ENCODE measurements around the gene PPP1R27. TPM values are rescaled to one million over a fixed set of nuclear protein-coding genes. Genes with fewer than 3 reads are reported as not detected.
A peak's percentile ranks its signal among the peaks of the same experiment; 100 is the strongest.

The PPP1R27 gene
- total RNA-seq, result 35.0 TPM

- Histone ChIP-seq H3K4me3 (ENCODE audit: low read length in 3 of 3) (peak within 1 kb of the TSS; percentile 75 to 96 (median 88)), H3K27ac (ENCODE audit: low read depth, low read length) (peak within 1 kb of the TSS; percentile 99), H3K9me3 (ENCODE audit: control insufficient read depth in 3 of 3, low read length in 3 of 3) (no peaks in the 10 kb centered on the region), H3K27me3 (ENCODE audit: control insufficient read depth in 3 of 3, insufficient read depth in 3 of 3, low read length in 3 of 3) (no peaks in the 10 kb centered on the region), H3K9ac (ENCODE audit: low read depth in 1 of 3, low read length in 3 of 3) (peak within 1 kb of the TSS; percentile 98 to 100 (median 99)), H3K4me1 (ENCODE audit: control insufficient read depth in 3 of 3, insufficient read depth in 3 of 3, low read length in 3 of 3) (peaks cover 36 to 62% (median 47%) of the 10 kb centered on the region in 3 donors), H3K36me3 (ENCODE audit: control insufficient read depth in 3 of 3, insufficient read depth in 3 of 3, low read length in 3 of 3) (peaks cover 0 to 11% (median 5%) of the 10 kb centered on the region in 3 donors)
Measured at GRCh38 chr17:81834831-81835267, at the start of gene PPP1R27. PPP1R27 (minus strand) TSS chr17:81835050; CDS start chr17:81834953, 97 bp downstream.

- peaks cover 29 to 43% (median 34%) of the 10 kb centered on the region in 3 donors for H3K4me1 ChIP-seq (ENCODE audit: control insufficient read depth in 3 of 3, insufficient read depth in 3 of 3, low read length in 3 of 3)
- H3K36me3 ChIP-seq (ENCODE audit: control insufficient read depth in 3 of 3, insufficient read depth in 3 of 3, low read length in 3 of 3), result peaks cover 29 to 45% (median 33%) of the 10 kb centered on the region in 3 donors
- H3K4me3 ChIP-seq (ENCODE audit: low read length in 3 of 3), result no peak overlapping the region
- H3K27me3 ChIP-seq (ENCODE audit: control insufficient read depth in 3 of 3, insufficient read depth in 3 of 3, low read length in 3 of 3), result no peaks in the 10 kb centered on the region
- H3K27ac ChIP-seq (ENCODE audit: low read depth, low read length), result peak overlapping the region; percentile 92
- peak overlapping the region in 1 of 3 donors; percentile 75 for H3K9ac ChIP-seq (ENCODE audit: low read depth in 1 of 3, low read length in 3 of 3)
- H3K9me3 ChIP-seq (ENCODE audit: control insufficient read depth in 3 of 3, low read length in 3 of 3), result no peaks in the 10 kb centered on the region
Measured at GRCh38 chr17:81884520-81884919, 49.7 kb upstream of the PPP1R27 start.

GRCh38 chr17:81879121-81879520 is 44.3 kb upstream of the PPP1R27 start:
- H3K27ac ChIP-seq (ENCODE audit: low read depth, low read length), result no peak overlapping the region
- no peaks in the 10 kb centered on the region for H3K27me3 ChIP-seq (ENCODE audit: control insufficient read depth in 3 of 3, insufficient read depth in 3 of 3, low read length in 3 of 3)
- no peak overlapping the region for H3K9ac ChIP-seq (ENCODE audit: low read depth in 1 of 3, low read length in 3 of 3)
- peaks cover 0 to 2% (median under 1%) of the 10 kb centered on the region in 3 donors for H3K4me1 ChIP-seq (ENCODE audit: control insufficient read depth in 3 of 3, insufficient read depth in 3 of 3, low read length in 3 of 3)
- H3K36me3 ChIP-seq (ENCODE audit: control insufficient read depth in 3 of 3, insufficient read depth in 3 of 3, low read length in 3 of 3), result peaks cover 12 to 15% (median 14%) of the 10 kb centered on the region in 3 donors
- H3K9me3 ChIP-seq (ENCODE audit: control insufficient read depth in 3 of 3, low read length in 3 of 3), result no peaks in the 10 kb centered on the region
- no peak overlapping the region for H3K4me3 ChIP-seq (ENCODE audit: low read length in 3 of 3)

- Histone ChIP-seq H3K4me3 (ENCODE audit: low read length in 3 of 3) (no peak overlapping the region), H3K27me3 (ENCODE audit: control insufficient read depth in 3 of 3, insufficient read depth in 3 of 3, low read length in 3 of 3) (no peaks in the 10 kb centered on the region), H3K36me3 (ENCODE audit: control insufficient read depth in 3 of 3, insufficient read depth in 3 of 3, low read length in 3 of 3) (peaks cover 12 to 15% (median 14%) of the 10 kb centered on the region in 3 donors), H3K9ac (ENCODE audit: low read depth in 1 of 3, low read length in 3 of 3) (no peak overlapping the region), H3K4me1 (ENCODE audit: control insufficient read depth in 3 of 3, insufficient read depth in 3 of 3, low read length in 3 of 3) (no peaks in the 10 kb centered on the region), H3K9me3 (ENCODE audit: control insufficient read depth in 3 of 3, low read length in 3 of 3) (no peaks in the 10 kb centered on the region), H3K27ac (ENCODE audit: low read depth, low read length) (no peak overlapping the region)
Measured at GRCh38 chr17:81878294-81878693, 43.4 kb upstream of the PPP1R27 start.

- Histone ChIP-seq H3K9ac (ENCODE audit: low read depth in 1 of 3, low read length in 3 of 3) (no peak overlapping the region), H3K27me3 (ENCODE audit: control insufficient read depth in 3 of 3, insufficient read depth in 3 of 3, low read length in 3 of 3) (no peaks in the 10 kb centered on the region), H3K27ac (ENCODE audit: low read depth, low read length) (no peak overlapping the region), H3K36me3 (ENCODE audit: control insufficient read depth in 3 of 3, insufficient read depth in 3 of 3, low read length in 3 of 3) (peaks cover 12 to 15% (median 14%) of the 10 kb centered on the region in 3 donors), H3K4me3 (ENCODE audit: low read length in 3 of 3) (no peak overlapping the region), H3K9me3 (ENCODE audit: control insufficient read depth in 3 of 3, low read length in 3 of 3) (no peaks in the 10 kb centered on the region), H3K4me1 (ENCODE audit: control insufficient read depth in 3 of 3, insufficient read depth in 3 of 3, low read length in 3 of 3) (peaks cover 0 to 5% (median 4%) of the 10 kb centered on the region in 3 donors)
Measured at GRCh38 chr17:81877569-81877968, 42.7 kb upstream of the PPP1R27 start.

GRCh38 chr17:81871387-81872230 is 36.8 kb upstream of the PPP1R27 start:
- Histone ChIP-seq H3K9me3 (ENCODE audit: control insufficient read depth in 3 of 3, low read length in 3 of 3) (no peaks in the 10 kb centered on the region), H3K27me3 (ENCODE audit: control insufficient read depth in 3 of 3, insufficient read depth in 3 of 3, low read length in 3 of 3) (no peaks in the 10 kb centered on the region), H3K4me1 (ENCODE audit: control insufficient read depth in 3 of 3, insufficient read depth in 3 of 3, low read length in 3 of 3) (peaks cover 28 to 58% (median 33%) of the 10 kb centered on the region in 3 donors), H3K4me3 (ENCODE audit: low read length in 3 of 3) (peak overlapping the region; percentile 82 to 96 (median 96)), H3K36me3 (ENCODE audit: control insufficient read depth in 3 of 3, insufficient read depth in 3 of 3, low read length in 3 of 3) (peaks cover 11 to 19% (median 11%) of the 10 kb centered on the region in 3 donors), H3K9ac (ENCODE audit: low read depth in 1 of 3, low read length in 3 of 3) (peak overlapping the region; percentile 96 to 99 (median 99)), H3K27ac (ENCODE audit: low read depth, low read length) (peak overlapping the region; percentile 97)

GRCh38 chr17:81870981-81871386 is 36.1 kb upstream of the PPP1R27 start, which contains the start of gene ARHGDIA:
ARHGDIA (minus strand) TSS chr17:81871337; CDS start chr17:81869930, 1,407 bp downstream.
- H3K9ac ChIP-seq (ENCODE audit: low read depth in 1 of 3, low read length in 3 of 3), result peak within 1 kb of the TSS; percentile 96 to 99 (median 99)
- H3K36me3 ChIP-seq (ENCODE audit: control insufficient read depth in 3 of 3, insufficient read depth in 3 of 3, low read length in 3 of 3), result peaks cover 11 to 19% (median 11%) of the 10 kb centered on the region in 3 donors
- H3K4me1 ChIP-seq (ENCODE audit: control insufficient read depth in 3 of 3, insufficient read depth in 3 of 3, low read length in 3 of 3), result peaks cover 34 to 64% (median 37%) of the 10 kb centered on the region in 3 donors
- H3K9me3 ChIP-seq (ENCODE audit: control insufficient read depth in 3 of 3, low read length in 3 of 3), result no peaks in the 10 kb centered on the region
- no peaks in the 10 kb centered on the region for H3K27me3 ChIP-seq (ENCODE audit: control insufficient read depth in 3 of 3, insufficient read depth in 3 of 3, low read length in 3 of 3)
- H3K4me3 ChIP-seq (ENCODE audit: low read length in 3 of 3), result peak within 1 kb of the TSS; percentile 82 to 96 (median 96)
- peak within 1 kb of the TSS; percentile 97 for H3K27ac ChIP-seq (ENCODE audit: low read depth, low read length)

- H3K4me3 ChIP-seq (ENCODE audit: low read length in 3 of 3), result peak overlapping the region; percentile 76 to 78 (median 78)
- H3K27ac ChIP-seq (ENCODE audit: low read depth, low read length), result peak overlapping the region; percentile 83
- H3K36me3 ChIP-seq (ENCODE audit: control insufficient read depth in 3 of 3, insufficient read depth in 3 of 3, low read length in 3 of 3), result peaks cover 11 to 20% (median 11%) of the 10 kb centered on the region in 3 donors
- no peaks in the 10 kb centered on the region for H3K9me3 ChIP-seq (ENCODE audit: control insufficient read depth in 3 of 3, low read length in 3 of 3)
- peak overlapping the region; percentile 83 to 90 (median 87) for H3K9ac ChIP-seq (ENCODE audit: low read depth in 1 of 3, low read length in 3 of 3)
- peaks cover 38 to 70% (median 42%) of the 10 kb centered on the region in 3 donors for H3K4me1 ChIP-seq (ENCODE audit: control insufficient read depth in 3 of 3, insufficient read depth in 3 of 3, low read length in 3 of 3)
- H3K27me3 ChIP-seq (ENCODE audit: control insufficient read depth in 3 of 3, insufficient read depth in 3 of 3, low read length in 3 of 3), result no peaks in the 10 kb centered on the region
Measured at GRCh38 chr17:81870131-81870980, 35.5 kb upstream of the PPP1R27 start.

GRCh38 chr17:81869221-81870130 is 34.6 kb upstream of the PPP1R27 start:
- Histone ChIP-seq H3K4me1 (ENCODE audit: control insufficient read depth in 3 of 3, insufficient read depth in 3 of 3, low read length in 3 of 3) (peaks cover 38 to 70% (median 42%) of the 10 kb centered on the region in 3 donors), H3K9ac (ENCODE audit: low read depth in 1 of 3, low read length in 3 of 3) (peak overlapping the region; percentile 83 to 90 (median 87)), H3K9me3 (ENCODE audit: control insufficient read depth in 3 of 3, low read length in 3 of 3) (no peaks in the 10 kb centered on the region), H3K27me3 (ENCODE audit: control insufficient read depth in 3 of 3, insufficient read depth in 3 of 3, low read length in 3 of 3) (no peaks in the 10 kb centered on the region), H3K4me3 (ENCODE audit: low read length in 3 of 3) (peak overlapping the region; percentile 76 to 78 (median 78)), H3K36me3 (ENCODE audit: control insufficient read depth in 3 of 3, insufficient read depth in 3 of 3, low read length in 3 of 3) (peaks cover 11 to 21% (median 11%) of the 10 kb centered on the region in 3 donors), H3K27ac (ENCODE audit: low read depth, low read length) (peak overlapping the region; percentile 83)

Data from skeletal muscle tissue (tissue), 4 donors.